ENCODE results near the gene AKAP8L.
"Not testable (repeated sequence)": the region's sequence is repeated elsewhere in the genome, so short reads cannot be mapped to it uniquely, and the experiment has no call there.

AKAP8L gene

DNA sequence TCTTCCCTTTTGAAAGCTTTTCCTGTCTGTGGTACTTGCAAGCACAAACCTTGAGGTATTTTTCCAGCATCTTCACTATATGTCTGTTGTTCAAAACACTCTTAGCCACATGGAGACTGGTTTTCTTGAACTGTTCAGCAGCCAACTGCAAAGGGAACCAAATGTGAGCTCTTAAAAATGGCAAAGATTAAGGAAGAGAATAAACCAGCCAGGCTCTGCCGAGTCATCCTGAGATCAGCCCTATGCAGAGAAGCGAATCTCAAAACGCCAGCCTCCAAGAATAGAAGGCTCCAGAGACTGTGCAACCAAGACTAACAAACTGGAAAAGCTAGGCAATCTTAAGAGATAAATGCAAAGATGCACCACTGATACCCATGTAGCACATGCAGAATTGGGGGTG, 59.9 kb downstream of the AKAP8L start:
- DNase-seq (ENCODE audit: extremely low read depth in 1 of 2, low read depth in 1 of 2), result no peak

DNA sequence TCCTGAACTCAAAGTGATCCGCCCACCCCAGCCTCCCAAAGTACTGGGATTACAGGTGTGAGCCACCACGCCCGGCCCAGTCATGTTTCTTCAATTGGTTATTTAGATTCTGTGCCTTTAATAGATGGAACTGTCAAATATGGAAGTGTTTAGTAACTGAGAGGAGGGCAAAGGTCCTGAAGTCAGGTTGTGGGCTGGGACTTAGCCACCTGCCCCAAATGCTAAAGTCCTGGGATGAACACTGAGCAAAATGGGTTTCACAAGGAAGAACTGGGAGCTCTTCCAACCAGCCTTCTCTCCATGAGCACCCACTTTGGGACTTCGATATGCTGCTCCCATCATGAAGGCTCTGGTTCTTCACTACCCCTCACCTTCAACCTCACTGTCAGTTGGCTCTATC, 60.9 kb downstream of the AKAP8L start:
- DNase-seq (ENCODE audit: extremely low read depth in 1 of 2, low read depth in 1 of 2), result no peak

- no peak for DNase-seq (ENCODE audit: extremely low read depth in 1 of 2, low read depth in 1 of 2)
Measured at GRCh38 chr19:15354566-15355296, 64.1 kb downstream of the AKAP8L start.

DNA sequence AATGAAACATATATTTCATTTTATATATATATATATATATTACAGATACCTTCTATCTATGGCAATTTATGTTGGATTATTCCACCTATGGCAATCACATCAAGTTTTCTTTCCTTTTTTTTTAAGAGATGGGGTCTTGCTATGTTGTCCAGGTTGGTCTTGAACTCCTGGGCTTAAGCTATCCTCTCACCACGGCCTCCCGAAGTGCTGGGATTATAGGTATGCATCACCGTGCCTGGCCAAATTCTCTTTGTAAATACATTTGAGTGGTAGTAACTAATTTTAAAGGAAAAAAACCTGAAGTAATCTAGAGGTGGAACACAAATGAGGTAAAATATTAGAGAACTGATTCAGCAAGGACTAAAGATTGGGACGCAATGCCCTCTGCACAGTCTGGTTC, 64.9 kb downstream of the AKAP8L start:
- no peak for DNase-seq (ENCODE audit: extremely low read depth in 1 of 2, low read depth in 1 of 2)

- DNase-seq (ENCODE audit: extremely low read depth in 1 of 2, low read depth in 1 of 2), result not testable (repeated sequence)
Measured at GRCh38 chr19:15352535-15352934, 66.3 kb downstream of the AKAP8L start.

DNA sequence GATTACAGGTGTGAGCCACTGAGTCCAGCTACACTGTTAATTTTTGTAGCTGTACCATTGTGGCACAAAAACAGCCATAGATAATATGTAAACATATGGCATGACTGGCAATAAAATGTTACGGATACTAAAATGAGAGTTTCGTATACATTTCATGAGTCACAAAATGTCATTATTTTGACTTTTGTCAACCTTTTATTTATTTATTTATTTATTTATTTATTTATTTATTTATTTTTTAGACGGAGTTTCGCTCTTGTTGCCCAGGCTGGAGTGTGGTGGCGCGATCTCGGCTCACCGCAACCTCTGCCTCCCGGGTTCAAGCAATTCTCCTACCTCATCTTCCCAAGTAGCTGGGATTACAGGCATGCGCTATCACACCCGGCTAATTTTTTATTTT, 77.5 kb downstream of the AKAP8L start:
- DNase-seq (ENCODE audit: extremely low read depth in 1 of 2, low read depth in 1 of 2), result not testable (repeated sequence)

DNA sequence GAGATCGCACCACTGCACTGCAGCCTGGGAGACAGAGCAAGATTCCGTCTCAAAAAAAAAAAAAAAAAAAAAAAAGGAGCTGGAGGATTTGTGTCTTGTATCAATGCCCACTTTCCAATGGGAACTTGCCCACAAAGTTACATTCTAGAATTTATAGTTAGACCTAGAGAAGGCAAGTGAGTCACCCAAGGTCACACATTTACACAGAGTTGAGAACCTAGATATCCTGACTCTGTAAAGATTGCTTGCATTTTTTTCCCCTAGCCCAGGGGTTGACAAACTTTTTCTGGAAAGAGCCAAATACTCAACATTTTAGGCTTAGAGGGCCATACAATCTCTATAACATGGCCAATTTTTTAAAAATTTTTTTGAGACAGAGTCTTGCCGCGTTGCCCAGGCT, 78.7 kb downstream of the AKAP8L start:
- no peak for DNase-seq (ENCODE audit: extremely low read depth in 1 of 2, low read depth in 1 of 2)

DNA sequence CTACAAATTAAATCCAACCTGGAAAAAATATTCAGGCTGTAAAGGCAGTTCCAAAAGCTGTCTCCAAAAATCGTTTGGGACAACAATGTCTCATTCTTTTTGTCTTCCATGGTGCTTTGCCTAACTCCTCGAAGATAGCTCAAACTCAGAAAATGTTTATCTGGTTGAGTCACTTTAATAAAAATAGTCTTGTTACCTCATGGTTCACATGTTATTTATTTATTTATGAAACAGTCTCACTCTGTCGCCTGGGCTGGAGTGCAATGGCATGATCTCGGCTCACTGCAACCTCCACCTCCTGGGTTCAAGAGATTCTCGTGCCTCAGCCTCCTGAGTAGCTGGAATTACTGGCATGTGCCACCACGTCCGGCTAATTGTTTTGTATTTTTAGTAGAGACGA, 81.6 kb downstream of the AKAP8L start:
- no peak for DNase-seq (ENCODE audit: extremely low read depth in 1 of 2, low read depth in 1 of 2)

DNA sequence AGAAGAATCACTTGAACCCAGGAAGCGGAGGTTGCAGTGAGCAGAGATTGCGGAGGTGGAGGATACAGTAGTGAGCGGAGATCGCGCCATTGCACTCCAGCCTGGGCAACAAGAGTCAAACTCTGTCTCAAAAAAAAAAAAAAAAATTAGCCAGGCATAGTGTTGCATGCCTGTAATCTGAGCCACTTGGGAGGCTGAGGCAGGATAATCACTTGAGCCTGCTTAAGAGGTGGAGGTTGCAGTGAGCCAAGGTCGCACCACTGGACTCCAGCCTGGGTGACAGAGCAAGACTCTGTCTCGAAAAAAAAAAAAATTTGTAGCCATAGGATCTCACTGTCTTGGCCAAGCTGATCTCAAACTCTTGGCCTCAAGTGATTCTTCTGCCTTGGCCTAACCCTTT, 82.8 kb downstream of the AKAP8L start:
- not testable (repeated sequence) for DNase-seq (ENCODE audit: extremely low read depth in 1 of 2, low read depth in 1 of 2)

DNA sequence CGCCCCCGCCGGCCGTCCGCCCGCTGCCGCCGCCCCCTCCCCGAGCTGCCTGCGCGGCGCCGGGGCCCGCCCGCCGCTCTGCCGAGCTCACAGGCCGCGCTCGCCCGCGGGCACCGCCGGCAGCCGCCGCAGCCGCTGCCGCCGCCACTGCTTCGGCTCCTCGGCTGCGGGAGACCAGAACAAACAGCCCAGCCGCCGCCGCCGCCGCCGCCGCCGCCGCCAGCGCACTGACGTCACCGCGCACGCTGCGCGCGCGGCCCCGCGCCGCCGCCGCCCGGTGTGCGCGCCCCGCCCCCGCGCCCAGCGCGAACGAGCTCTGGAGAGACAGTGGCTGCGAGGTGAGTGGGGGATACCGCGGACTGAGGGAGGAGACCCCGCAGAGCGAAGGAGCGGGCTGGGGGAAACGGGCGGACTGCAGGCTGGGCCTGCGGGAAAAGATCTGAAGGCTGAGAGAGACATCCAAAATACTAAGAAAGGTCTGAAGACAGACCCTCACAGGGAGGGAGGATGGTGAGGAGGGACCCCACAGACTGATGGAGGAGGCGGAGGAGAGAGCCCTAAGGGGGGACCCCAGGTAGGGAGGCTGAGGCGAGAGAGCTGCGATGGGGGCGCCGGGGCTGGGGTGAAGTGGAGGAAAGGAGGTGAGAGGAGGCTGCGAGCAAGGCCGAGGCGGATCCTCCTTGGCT, 86.3 kb downstream of the AKAP8L start, which contains the start of gene BRD4:
BRD4 (minus strand) TSS at position 229 of the 686 bp plus-strand sequence. CDS start 59,440 bp downstream, outside the sequence.
- DNase-seq (ENCODE audit: extremely low read depth in 1 of 2, low read depth in 1 of 2), result peak; percentile 29 to 68

- peak in 1 of 2 donors; percentile 41 for DNase-seq (ENCODE audit: extremely low read depth in 1 of 2, low read depth in 1 of 2)
Measured at GRCh38 chr19:15331419-15332310, 87.1 kb downstream of the AKAP8L start.

- DNase-seq (ENCODE audit: extremely low read depth in 1 of 2, low read depth in 1 of 2), result no peak
Measured at GRCh38 chr19:15330801-15331418, 87.9 kb downstream of the AKAP8L start.

All from activated CD8-positive, alpha-beta memory T cell treated with anti-CD3 and anti-CD28 coated beads for 1 hour (primary cell).